SK-N-MC (cell line): ENCODE data around the gene NUDT6.

Source experiments
- DNase-seq: peaks from one replicate; pipeline ENCODE4 v3.0.0-alpha.2; 2011; ENCODE audit warnings: low read depth, low spot score
- H3K27ac ChIP-seq: fragments of 200-600 bp; sonication (generic); 2 replicates; pipeline ENCODE4 v1.5.1; 2016; ENCODE audit warnings: mixed run types
- H3K36me3 ChIP-seq: fragments of 200-600 bp; sonication (generic); 2 replicates; pipeline ENCODE4 v1.6.1; 2017; ENCODE audit warnings: antibody characterized with exemption, low read length, mixed read lengths; ENCODE audit not compliant: insufficient read depth
- H3K4me3 ChIP-seq: fragments of 200-600 bp; sonication (generic); 2 replicates; pipeline ENCODE4 v1.5.1; 2016
- H3K9ac ChIP-seq: fragments of 200-600 bp; sonication (generic); 2 replicates; pipeline ENCODE4 v1.8.0; 2017; ENCODE audit warnings: mixed run types, mixed read lengths; ENCODE audit not compliant: insufficient read length
- H3K9me3 ChIP-seq: fragments of 200-600 bp; sonication (generic); 2 replicates; pipeline ENCODE4 v1.6.1; 2017; ENCODE audit warnings: low read depth, mild to moderate bottlenecking, antibody characterized with exemption, low read length, moderate library complexity, mixed read lengths
- EZH2 ChIP-seq: fragments of 200-600 bp; sonication (generic); IDR thresholded peaks from one replicate; pipeline ENCODE4 v1.6.1; 2017; ENCODE audit warnings: antibody characterized with exemption
- FOXP2 ChIP-seq: optimal IDR thresholded peaks from 2 replicates; pipeline ENCODE3; 2011; ENCODE audit warnings: mild to moderate bottlenecking, moderate library complexity; ENCODE audit not compliant: insufficient read depth; ENCODE audit errors: extremely low read length, control extremely low read depth
- POLR2AphosphoS5 ChIP-seq: IDR thresholded peaks from 2 replicates; pipeline ENCODE4 v1.6.1; 2012; ENCODE audit warnings: mild to moderate bottlenecking, low read depth, low read length, borderline replicate concordance

The NUDT6 gene

DNA sequence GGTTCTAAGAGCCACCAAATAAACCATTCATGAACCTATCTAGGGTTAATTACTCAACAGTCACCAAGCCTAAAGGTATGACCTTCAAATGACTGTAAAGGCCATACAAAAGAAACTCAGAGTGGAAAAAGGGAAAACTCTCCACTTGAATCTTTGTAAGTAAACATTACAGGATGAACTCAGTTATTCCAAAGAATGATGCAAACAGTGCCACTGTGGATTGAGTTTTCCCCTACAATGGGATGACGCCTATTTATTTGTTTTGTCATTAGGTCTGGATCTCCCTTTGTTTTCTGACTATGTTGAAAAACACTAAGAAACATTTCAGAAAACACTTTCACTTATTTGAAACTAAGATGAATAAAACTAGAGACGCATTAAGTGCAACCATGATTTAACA, 12.7 kb downstream of the NUDT6 start:
- H3K4me3 ChIP-seq = no peak overlapping the region
- H3K36me3 ChIP-seq = no peaks in the 10 kb centered on the region
- TF ChIP-seq EZH2 (no peak), FOXP2 (no peak), POLR2AphosphoS5 (no peak)
- DNase-seq = no peak
- H3K9ac ChIP-seq = no peak overlapping the region
- H3K27ac ChIP-seq = no peak overlapping the region
- H3K9me3 ChIP-seq = no peaks in the 10 kb centered on the region

DNA sequence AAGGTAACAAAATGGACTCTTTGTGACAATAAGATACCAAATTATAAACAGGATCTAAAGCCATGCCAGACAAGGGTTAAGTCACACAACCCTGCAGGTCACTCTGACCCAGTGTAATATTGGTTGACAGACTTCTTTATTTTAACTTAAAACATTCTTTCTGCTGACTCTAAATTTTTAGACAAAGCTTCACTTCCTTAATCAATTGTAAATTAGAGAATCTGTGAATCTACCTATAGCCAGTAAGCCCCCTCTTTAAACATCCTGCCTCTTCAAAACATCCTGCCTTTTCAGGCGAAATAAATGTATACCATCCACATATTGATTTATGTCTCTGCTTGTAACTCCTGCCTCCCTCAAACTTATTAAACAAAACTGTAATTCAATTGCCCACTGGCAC, 14.2 kb downstream of the NUDT6 start:
- Histone ChIP-seq H3K9ac (no peak overlapping the region), H3K9me3 (no peaks in the 10 kb centered on the region), H3K4me3 (no peak overlapping the region), H3K36me3 (no peaks in the 10 kb centered on the region), H3K27ac (no peak overlapping the region)
- no peak for TF ChIP-seq FOXP2
- TF ChIP-seq POLR2AphosphoS5 = no peak
- no peak for TF ChIP-seq EZH2
- no peak for DNase-seq

DNA sequence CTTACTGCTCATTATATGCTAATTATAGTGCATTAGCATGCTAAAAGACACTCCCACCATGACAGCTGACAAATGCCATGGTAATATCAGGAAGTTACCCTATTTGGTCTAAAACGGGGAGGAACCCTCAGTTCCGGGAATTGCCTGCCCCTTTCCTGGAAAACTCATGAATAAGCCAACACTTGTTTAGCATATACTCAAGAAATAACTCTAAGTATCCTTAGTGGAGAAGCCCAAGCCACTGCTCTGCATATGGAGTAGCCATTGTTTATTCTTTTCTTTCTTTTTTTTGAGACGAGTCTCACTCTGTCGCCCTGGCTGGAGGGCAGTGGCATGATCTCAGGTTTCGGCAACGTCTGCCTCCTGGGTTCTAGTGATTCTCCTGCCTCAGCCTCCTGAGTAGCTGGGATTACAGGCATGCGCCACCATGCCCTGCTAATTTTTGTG, 15.5 kb downstream of the NUDT6 start:
- no peak for TF ChIP-seq FOXP2
- no peak for TF ChIP-seq POLR2AphosphoS5
- Histone ChIP-seq H3K4me3 (no peak overlapping the region), H3K9ac (no peak overlapping the region), H3K27ac (no peak overlapping the region), H3K9me3 (no peaks in the 10 kb centered on the region), H3K36me3 (no peaks in the 10 kb centered on the region)
- no peak for DNase-seq

DNA sequence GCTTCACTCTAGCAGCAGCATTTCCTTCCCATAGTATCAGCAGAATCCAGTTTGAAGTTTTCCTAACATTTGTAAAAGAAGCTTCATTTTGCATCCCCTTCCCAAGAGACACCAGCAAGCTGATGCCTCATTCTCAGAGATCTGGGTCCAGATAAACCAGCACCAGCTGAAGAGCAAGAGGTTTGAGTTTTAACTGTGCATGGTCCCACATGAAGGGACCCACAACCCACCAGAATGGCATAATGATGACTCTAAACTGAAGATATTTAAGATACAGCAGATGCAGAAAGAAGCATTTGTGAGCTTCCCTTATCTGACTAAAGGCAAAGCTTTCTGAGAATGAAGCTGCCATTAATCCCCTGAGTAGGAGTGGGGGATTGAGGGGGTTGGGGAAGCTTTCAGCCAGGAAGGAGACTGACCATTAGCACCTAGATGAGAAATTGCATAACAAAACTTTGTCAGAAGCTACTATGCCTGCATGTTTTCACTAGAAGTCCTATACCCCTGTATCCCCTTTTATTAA, 18.6 kb downstream of the NUDT6 start:
- no peak for DNase-seq
- no peak overlapping the region for H3K9ac ChIP-seq
- no peak overlapping the region for H3K27ac ChIP-seq
- no peak overlapping the region for H3K4me3 ChIP-seq
- H3K36me3 ChIP-seq = no peaks in the 10 kb centered on the region
- TF ChIP-seq POLR2AphosphoS5 (no peak), FOXP2 (no peak), EZH2 (no peak)
- H3K9me3 ChIP-seq = no peaks in the 10 kb centered on the region

DNA sequence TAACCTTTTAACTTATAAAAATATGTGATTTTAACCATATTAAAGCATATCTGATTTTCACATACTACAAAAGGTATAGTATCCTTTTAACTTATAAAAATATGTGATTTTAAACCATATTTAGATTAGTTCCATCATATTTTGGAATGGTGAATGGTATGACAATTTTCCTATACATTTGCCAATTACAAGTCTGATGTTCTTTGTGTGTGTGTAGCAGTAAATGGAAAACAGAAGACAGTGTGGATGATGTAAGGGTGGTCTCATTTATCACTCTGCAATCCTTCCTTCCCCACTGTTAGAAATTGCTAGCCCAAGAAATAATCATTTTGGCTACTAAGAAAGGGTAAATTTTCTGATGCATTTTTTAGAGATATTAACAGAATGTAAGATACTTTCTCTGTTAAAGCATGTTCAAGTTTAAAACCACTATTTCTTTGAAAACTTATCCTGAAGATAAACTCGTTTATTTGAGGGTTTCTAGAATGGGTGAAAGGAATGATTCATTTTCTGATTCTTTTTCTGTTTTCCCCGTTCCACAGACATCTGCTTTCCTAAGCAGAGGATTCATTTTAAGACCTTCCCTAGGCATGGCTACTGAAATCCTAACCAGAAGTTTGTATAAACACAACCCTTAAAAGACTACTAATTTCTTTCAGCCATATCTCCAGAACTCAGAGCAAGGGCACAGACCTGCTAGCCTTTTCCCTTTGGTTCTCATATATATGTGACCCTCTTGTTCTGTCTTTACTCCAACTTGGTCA, 21.0 kb downstream of the NUDT6 start:
- Histone ChIP-seq H3K9me3 (no peaks in the 10 kb centered on the region), H3K36me3 (no peaks in the 10 kb centered on the region), H3K9ac (no peak overlapping the region), H3K4me3 (no peak overlapping the region), H3K27ac (no peak overlapping the region)
- DNase-seq = no peak
- TF ChIP-seq EZH2 (no peak), POLR2AphosphoS5 (no peak)

DNA sequence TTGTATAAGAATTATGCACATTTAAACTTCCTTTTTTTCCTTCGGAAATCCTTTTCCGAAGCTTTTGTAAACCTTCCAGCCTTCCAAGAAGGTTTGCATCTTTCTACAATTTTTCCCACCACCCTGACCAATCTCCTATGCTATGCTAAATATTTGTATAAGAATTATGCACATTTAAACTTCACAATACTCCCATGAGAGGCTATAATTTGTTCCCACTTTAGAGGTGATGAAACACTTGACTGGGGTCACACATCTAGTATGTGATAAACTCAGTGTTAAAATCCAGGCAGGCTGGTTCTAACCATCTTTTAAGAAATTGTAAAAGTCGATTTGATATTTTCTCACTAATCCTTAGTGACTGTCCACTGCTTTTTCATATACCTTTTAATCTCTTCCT, 22.1 kb downstream of the NUDT6 start:
- no peak for TF ChIP-seq FOXP2
- no peak for TF ChIP-seq POLR2AphosphoS5
- TF ChIP-seq EZH2 = no peak
- Histone ChIP-seq H3K9ac (no peak overlapping the region), H3K9me3 (no peaks in the 10 kb centered on the region), H3K4me3 (no peak overlapping the region), H3K36me3 (no peaks in the 10 kb centered on the region), H3K27ac (no peak overlapping the region)
- DNase-seq = no peak

DNA sequence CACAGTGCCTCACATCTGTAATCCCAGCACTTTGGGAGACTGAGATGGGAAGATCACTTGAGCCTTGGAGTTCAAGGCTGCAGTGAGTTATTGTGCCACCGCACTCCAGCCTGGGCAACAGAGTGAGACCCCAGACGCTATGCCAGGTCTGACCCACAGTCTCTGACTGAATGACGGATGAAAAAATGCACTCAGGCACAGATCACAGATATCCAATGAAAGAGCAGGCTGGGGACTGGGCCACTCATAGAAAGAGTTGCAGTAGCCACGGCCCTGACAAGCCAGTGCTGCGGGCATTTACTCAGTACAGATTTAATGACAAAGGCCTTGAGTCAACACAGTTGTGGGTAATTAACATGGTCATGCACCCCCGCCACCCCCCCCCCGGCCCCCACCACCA, 22.7 kb downstream of the NUDT6 start:
- no peak for TF ChIP-seq EZH2
- TF ChIP-seq FOXP2 = no peak
- TF ChIP-seq POLR2AphosphoS5 = no peak
- H3K9ac ChIP-seq = no peak overlapping the region
- DNase-seq = no peak
- H3K9me3 ChIP-seq = no peaks in the 10 kb centered on the region
- no peaks in the 10 kb centered on the region for H3K36me3 ChIP-seq
- no peak overlapping the region for H3K4me3 ChIP-seq
- no peak overlapping the region for H3K27ac ChIP-seq

DNA sequence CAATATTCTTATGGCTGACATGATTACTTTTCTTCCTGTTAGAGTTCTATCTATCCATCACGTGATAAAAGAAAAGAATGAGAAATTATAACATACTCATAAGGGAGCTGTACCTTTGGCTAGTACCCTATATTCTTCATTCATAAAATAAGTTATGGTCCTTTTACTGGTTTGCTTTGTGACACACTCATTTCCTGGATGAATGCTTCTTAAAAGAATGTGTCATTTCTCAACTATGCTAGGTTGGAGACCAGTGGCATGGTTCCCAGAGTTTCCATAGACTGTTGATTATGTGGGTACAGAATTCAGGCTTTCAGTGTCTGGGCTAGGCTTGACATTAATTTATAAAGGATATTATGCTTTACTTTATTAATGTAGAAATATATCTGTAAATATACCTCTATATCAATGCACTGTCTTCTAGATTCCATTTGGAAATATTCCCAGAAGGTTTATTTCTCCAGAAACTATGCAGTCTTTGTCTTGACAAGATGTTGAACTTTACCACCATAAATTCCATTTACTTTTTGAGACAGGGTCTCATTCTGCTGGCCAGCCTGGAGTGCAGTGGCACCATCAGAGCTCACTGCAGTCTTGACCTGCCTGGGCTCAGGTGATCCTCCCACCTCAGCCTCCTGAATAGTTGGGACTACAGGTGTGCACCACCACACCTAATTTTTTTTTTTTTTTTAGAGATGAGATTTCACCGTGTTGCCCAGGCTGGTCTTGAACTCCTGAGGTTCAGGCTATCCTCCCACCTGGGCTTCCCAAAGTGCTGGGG, 23.8 kb downstream of the NUDT6 start:
- Histone ChIP-seq H3K9ac (no peak overlapping the region), H3K4me3 (no peak overlapping the region)
- DNase-seq = no peak

More for the DNA sequence above, 23.8 kb downstream of the NUDT6 start:
- TF ChIP-seq EZH2 (no peak), FOXP2 (no peak), POLR2AphosphoS5 (no peak)
- Histone ChIP-seq H3K36me3 (no peaks in the 10 kb centered on the region), H3K9me3 (no peaks in the 10 kb centered on the region), H3K27ac (no peak overlapping the region)
